ENCODE data around the gene CPT1B.
"Not testable (repeated sequence)": the region's sequence is repeated elsewhere in the genome, so short reads cannot be mapped to it uniquely, and the experiment has no call there.

DNA sequence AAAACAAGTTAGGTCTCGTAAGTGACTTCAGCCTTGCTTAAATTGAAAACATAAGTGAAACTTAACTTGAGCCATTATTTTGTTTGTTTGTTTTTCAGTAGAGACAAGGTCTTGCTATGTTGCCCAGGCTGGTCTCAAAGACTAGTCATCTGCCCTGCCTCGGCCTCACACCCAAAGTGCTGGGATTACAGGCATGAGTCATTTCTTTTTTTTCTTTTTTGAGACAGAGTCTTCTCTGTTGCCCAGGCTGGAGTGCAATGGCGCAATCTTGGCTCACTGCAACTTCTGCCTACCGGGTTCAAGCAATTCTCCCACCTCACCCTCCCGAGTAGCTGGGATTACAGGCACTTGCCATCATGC is 36.6 kb downstream of the CPT1B start:
- TF ChIP-seq, protein P1, sequence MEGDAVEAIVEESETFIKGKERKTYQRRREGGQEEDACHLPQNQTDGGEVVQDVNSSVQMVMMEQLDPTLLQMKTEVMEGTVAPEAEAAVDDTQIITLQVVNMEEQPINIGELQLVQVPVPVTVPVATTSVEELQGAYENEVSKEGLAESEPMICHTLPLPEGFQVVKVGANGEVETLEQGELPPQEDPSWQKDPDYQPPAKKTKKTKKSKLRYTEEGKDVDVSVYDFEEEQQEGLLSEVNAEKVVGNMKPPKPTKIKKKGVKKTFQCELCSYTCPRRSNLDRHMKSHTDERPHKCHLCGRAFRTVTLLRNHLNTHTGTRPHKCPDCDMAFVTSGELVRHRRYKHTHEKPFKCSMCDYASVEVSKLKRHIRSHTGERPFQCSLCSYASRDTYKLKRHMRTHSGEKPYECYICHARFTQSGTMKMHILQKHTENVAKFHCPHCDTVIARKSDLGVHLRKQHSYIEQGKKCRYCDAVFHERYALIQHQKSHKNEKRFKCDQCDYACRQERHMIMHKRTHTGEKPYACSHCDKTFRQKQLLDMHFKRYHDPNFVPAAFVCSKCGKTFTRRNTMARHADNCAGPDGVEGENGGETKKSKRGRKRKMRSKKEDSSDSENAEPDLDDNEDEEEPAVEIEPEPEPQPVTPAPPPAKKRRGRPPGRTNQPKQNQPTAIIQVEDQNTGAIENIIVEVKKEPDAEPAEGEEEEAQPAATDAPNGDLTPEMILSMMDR (IDR thresholded peaks at IDR 0.05): not testable (repeated sequence)
- peak; percentile 60 for TF ChIP-seq POLR2A (IDR thresholded peaks at IDR 0.05)

All from right lobe of liver (tissue), 4 donors.